NCI-H524 (cell line): ENCODE results near the gene PLCL2.
A peak's percentile ranks its signal among the peaks of the same experiment; 100 is the strongest.

ENCODE experiments used
- DNase-seq, 2 experiments: peaks; one replicate each; lab custom pipeline; 2025; lab: John Stamatoyannopoulos, UW

PLCL2 gene

DNA sequence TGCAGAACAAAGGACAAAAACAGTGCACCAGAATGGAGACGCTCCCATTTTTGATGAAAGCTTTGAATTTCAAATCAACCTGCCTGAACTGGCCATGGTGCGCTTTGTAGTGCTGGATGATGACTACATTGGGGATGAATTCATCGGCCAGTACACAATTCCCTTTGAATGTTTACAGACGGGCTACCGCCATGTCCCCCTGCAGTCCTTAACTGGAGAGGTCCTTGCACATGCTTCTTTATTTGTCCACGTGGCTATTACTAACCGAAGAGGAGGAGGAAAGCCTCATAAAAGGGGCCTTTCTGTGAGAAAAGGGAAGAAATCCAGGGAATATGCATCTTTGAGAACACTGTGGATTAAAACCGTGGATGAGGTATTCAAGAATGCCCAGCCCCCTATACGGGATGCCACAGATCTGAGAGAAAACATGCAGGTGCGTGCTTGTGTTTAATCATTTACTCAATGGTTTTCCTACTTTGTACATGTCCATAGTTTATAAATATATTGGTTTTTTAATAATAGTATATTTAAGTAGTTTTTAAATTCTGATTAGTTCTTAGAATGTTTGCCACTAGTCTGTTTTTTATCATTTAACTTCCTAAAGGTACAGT is 127.1 kb downstream of the PLCL2 start:
- DNase-seq: no peak

- DNase-seq: peak in 1 of 2 experiments; percentile 11
Observed at GRCh38 chr3:17013050-17013449, 128.3 kb downstream of the PLCL2 start.

- DNase-seq: no peak
Observed at GRCh38 chr3:17013571-17013970, 128.8 kb downstream of the PLCL2 start.

DNA sequence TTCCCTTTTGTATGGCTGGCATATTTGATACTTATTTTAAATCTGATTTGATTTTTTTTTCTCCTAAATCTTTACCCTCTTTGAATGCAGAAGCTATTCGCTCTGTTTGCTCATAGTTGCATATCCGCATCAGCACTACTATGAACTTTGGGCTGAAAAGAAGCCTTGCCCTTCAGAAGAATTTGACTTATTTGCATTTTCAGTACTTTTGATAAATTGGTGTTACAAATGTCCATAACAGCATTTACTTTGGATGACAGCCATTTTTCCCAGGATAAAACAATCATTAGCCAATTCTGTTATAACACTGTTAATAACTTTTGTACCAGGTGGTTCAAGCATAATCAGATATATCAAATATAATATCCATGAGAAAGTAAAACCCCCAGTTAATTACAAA is 129.5 kb downstream of the PLCL2 start:
- no peak for DNase-seq

GRCh38 chr3:17014709-17015108 is 130.0 kb downstream of the PLCL2 start:
- no peak for DNase-seq

DNA sequence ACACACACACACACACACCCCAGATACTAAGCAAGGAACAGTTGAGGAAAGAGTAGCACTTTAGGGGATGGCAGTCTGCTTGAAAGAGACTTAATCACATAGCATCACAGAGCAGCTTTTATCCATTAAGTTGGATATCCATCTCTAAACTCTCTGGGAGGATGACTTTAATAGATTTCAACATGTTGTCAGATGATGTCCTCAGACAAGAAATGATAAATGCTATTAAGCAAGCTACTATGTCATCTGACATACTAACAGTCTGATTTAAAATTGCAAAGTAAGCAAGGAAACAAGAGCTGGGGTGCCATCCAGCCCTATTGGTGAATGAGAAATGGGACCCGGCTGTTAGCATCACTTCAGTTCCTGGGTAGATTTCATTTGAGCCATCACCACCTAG is 136.9 kb downstream of the PLCL2 start:
- DNase-seq: no peak

- no peak for DNase-seq
Observed at GRCh38 chr3:17023006-17023664, 138.4 kb downstream of the PLCL2 start.

DNA sequence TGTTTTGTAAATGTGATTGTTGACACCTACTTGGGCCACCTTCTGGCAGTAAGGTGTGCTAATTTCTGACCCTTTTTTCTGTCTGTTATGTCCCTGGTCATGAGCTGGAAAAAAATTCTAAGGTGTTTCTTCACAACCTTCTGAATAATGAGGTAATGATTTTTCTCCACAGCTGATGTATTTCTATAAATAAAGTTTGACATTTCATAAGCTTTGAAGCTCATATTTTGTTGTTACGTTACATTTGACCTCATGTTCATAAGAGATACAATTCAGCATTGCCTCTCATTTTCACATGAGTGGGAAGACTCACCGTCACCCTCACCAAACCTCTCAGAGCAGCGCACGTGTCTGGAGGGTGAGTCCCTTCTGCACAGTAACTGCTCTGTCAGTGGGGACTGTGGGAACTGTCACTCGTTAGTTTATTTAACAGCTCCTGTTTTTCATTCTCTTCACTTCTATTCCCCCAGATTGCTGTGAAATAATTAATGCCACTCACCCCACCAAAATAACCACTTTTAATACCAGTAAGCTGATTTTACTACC is 140.9 kb downstream of the PLCL2 start:
- DNase-seq: no peak

DNA sequence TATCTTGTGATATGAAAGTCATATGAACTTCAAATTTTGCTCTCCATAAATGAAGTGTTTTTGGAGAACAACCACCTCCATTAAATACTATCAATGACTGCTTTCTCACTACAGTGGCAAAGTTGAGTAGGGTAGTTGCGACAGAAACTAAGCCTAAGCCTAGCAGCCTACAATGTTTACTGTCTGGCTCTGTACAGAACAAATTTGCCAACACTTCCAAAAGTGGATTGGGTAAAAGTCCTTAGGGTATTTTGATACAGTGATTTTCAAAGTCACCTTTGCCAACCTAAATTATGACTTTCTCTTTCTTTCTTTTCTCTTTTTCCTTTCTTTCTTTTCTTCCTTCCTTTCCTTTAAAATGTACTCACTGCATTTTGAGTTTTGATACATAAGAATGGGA is 142.6 kb downstream of the PLCL2 start:
- no peak for DNase-seq

DNA sequence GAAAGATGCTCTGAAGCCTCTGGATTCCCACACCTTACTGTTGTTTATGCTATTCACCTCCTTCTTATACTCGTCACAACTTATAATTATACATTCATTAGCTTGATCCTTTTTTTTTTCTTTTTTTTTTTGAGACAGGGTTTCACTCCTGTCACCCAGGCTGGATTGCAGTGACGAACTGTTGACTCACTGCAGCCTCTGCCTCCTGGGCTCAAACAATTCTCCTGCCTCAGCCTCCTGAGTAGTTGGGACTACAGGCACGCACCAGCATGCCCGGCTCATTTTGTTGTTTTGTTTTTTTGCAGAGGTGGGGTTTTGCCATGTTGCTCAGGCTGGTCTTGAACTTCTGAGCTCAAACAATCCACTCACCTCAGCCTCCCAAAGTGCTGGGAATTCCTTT is 143.6 kb downstream of the PLCL2 start:
- no peak for DNase-seq

- DNase-seq: no peak
Observed at GRCh38 chr3:17030438-17030837, 145.7 kb downstream of the PLCL2 start.

DNA sequence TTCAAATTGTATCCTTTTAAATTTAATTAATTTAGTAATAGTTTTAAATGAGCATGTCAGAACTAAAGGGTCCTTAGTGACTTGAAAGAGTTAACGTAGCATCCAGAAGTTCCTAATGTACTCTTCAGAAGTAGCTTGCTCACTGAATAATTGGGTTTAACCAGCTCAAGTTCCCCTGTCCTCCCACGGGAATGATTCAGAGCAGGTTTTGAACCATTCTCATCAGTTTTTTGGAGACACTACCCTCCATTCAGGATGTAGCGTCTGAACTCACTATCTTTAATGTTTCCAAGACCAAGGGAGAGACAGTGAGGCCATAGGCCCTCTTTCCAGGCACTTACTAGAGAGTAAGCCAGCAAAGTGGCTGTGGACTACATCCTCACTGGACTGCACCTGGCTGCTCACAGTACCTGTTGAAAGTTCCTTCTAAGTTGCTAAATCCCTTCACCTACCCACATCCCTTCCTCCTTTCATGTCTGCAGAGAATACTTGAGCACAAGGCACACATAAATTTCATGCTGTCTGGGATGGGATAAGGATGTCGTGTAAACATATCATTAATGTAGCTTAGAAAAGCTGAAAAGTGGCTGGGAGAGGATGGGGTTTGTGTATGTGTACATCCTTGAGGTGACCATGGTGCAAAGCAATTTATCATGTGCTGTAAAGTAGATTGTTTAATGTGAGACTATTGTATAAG is 146.3 kb downstream of the PLCL2 start:
- peak in 1 of 2 experiments; percentile 21 for DNase-seq

GRCh38 chr3:17032407-17033034 is 147.8 kb downstream of the PLCL2 start:
- DNase-seq: peak; percentile 25 to 56

DNA sequence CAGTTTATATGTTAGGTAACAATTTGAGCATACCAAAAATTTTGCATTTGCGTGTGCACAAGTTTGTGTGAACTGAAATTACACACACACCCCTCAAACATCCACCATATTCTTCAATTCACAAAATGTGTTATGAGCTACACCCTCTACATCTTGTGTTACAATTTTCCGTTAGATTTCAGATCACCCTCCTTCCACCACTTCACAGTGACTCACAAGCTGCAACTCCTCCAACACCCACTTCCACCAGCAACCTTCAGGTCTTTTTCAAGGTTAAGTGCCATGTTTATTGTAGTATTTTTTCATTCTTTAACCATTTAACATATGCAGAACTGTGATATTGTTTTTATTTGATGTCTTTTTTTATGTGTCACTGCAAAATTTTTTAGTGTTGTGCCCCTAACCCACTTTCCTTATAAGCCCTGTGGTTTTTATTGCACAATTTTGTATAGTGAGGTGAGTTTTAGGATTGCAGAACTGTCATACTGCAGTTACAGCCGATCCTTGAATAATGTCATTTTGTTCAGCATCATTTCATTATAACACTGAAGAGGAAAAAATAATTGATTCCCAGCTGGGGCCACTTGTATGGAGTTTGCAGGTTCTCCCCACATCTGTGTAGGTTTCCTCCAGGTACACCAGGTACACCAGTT is 148.9 kb downstream of the PLCL2 start:
- no peak for DNase-seq

DNA sequence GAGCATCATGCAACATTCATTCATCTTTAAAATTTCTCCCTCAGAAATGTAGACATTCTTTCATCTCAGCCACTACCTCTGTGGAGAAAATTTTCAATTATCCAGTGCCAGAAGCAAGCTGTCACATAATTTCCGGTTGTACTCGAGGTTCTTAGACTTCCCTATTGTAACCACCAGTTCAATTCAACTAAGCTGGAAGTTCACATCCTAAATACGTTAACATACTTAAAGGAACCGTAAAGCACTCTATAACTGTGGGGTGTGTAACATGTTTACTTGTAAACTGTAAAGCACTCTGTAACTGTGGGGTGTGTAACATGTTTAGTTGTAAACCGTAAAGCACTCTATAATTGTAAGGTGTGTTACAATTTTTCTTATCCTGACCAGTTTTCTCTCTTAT is 150.3 kb downstream of the PLCL2 start:
- no peak for DNase-seq

DNA sequence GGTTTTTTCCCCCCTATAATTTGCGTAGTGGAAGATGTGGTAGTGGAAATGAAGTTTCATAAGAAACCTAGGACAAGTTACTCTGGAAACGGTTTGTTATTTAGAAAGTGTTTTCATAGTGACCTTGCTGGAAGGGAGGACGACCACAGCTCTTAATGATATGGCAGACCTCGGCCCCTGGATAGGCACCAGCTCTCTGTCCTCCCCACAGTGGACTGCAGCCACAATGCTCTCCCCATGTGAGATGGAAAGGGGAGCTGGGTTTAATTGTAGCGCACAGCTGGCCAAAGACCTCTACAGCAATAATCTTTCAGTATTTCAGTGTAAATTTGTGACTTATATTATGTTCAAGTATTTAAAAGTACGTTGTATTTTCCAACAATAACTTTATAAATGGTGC is 151.2 kb downstream of the PLCL2 start:
- no peak for DNase-seq

DNA sequence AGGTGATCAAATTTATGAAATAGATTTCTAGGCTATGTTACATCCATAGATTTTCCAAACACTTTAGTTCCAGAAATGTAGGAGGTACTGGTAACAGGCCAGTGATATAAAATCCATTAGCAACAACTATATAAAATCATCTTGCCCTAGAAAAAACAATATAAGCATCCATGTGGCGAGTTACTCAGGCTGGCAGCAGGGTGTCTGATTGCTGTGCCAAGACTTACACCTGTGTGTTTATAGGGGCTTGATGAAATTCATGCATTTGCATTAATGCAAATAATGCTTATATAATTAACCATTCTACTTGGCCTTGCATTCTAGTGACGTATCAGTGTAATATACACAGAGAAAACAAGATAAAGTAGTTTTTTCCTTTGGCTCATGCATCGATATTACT is 153.4 kb downstream of the PLCL2 start:
- DNase-seq: no peak

GRCh38 chr3:17038900-17039553 is 154.3 kb downstream of the PLCL2 start:
- DNase-seq: no peak

- DNase-seq: no peak
Observed at GRCh38 chr3:17039594-17039993, 154.8 kb downstream of the PLCL2 start.

DNA sequence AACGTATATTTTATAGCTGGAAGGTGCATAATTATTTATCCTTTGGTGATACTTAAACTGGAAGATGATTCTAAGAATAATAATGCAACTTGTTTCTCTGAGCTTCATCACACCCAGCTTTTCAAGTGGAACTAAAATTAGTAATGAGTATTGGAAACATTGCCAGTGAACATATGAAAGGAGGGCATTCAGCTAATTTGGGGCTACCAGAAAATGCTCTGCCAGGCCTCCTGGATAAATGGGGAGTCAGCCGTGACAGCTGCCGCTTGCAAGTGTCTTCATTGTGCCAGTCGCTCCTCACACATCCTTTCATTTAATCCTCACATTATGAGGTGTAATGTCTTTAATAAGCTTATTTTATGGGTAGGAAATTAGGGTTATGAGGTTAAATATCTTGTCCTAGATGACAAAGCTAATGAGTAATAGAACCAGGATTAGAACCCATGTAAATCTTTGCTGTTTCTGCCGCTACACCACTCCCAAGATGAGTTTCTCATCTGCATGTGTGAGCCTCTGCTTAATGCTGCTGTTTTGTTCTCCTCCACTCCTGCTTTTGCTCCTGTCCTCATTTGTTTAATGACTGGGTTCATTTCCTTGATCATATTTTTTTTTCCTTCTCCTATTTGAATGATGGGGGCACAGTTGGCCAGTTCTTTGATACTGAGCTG is 155.7 kb downstream of the PLCL2 start:
- DNase-seq: peak; percentile 26 to 55

GRCh38 chr3:17040990-17041377 is 156.2 kb downstream of the PLCL2 start:
- no peak for DNase-seq
